PFSK-1 (cell line): Measurements from ENCODE around the gene VGLL1.

ENCODE experiments used
- POLR2AphosphoS5 ChIP-seq: IDR thresholded peaks from 2 replicates; pipeline ENCODE4 v1.6.1; 2012; ENCODE audit warnings: low read depth, mild to moderate bottlenecking, control low read depth, low read length, moderate library complexity
- SIN3A ChIP-seq: IDR thresholded peaks from 2 replicates; pipeline ENCODE4 v1.6.1; 2012; ENCODE audit warnings: mild to moderate bottlenecking, low read length, moderate library complexity, borderline replicate concordance; ENCODE audit not compliant: insufficient read depth
- TAF1 ChIP-seq: IDR thresholded peaks from 2 replicates; pipeline ENCODE4 v1.6.1; 2012; ENCODE audit warnings: low read length, control low read depth, borderline replicate concordance; ENCODE audit not compliant: insufficient read depth
- TF ChIP-seq, protein P1 (sequence below), 2 experiments: IDR thresholded peaks; 2 replicates each; pipeline versions ENCODE4 v1.6.1 to v1.8.0; 2011 to 2012; ENCODE audit warnings: low read depth in 2 of 2, low read length in 2 of 2, control low read depth in 1 of 2, inconsistent platforms in 1 of 2, mild to moderate bottlenecking in 1 of 2, moderate library complexity in 1 of 2; ENCODE audit not compliant: insufficient read depth in 1 of 2

DNA sequence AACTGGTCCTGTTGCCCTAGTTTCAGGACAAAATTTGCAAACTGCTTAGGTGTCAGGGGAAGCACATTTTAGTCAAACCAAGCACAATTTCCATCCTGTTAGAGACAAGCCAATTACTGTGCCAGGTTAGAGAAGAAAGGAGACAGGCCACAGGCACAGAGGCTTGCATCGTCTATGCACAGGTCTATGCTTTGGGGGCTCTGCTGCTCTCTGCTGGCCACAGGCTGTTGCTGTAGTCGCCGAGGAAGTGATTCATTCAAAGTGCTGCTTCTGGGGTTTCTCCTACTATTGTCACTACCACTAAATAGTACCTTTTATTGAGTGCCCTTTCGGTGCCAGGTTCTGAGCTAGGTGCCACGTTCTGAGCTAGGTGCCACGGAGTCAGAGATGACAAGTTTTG, 45.5 kb downstream of the VGLL1 start:
- TF ChIP-seq TAF1 (no peak), POLR2AphosphoS5 (no peak), SIN3A (no peak)
- TF ChIP-seq, protein P1, sequence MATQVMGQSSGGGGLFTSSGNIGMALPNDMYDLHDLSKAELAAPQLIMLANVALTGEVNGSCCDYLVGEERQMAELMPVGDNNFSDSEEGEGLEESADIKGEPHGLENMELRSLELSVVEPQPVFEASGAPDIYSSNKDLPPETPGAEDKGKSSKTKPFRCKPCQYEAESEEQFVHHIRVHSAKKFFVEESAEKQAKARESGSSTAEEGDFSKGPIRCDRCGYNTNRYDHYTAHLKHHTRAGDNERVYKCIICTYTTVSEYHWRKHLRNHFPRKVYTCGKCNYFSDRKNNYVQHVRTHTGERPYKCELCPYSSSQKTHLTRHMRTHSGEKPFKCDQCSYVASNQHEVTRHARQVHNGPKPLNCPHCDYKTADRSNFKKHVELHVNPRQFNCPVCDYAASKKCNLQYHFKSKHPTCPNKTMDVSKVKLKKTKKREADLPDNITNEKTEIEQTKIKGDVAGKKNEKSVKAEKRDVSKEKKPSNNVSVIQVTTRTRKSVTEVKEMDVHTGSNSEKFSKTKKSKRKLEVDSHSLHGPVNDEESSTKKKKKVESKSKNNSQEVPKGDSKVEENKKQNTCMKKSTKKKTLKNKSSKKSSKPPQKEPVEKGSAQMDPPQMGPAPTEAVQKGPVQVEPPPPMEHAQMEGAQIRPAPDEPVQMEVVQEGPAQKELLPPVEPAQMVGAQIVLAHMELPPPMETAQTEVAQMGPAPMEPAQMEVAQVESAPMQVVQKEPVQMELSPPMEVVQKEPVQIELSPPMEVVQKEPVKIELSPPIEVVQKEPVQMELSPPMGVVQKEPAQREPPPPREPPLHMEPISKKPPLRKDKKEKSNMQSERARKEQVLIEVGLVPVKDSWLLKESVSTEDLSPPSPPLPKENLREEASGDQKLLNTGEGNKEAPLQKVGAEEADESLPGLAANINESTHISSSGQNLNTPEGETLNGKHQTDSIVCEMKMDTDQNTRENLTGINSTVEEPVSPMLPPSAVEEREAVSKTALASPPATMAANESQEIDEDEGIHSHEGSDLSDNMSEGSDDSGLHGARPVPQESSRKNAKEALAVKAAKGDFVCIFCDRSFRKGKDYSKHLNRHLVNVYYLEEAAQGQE (IDR thresholded peaks at IDR 0.05; ENCODE audit: insufficient read depth in 1 of 2, low read depth in 2 of 2, low read length in 2 of 2), result no peak
